Right renal pelvis (tissue), 4 donors: ENCODE measurements around the gene RAB5IF. TPM values are rescaled to one million over a fixed set of nuclear protein-coding genes. Genes with fewer than 3 reads are reported as not detected.
"Not testable (repeated sequence)": the region's sequence is repeated elsewhere in the genome, so short reads cannot be mapped to it uniquely, and the experiment has no call there.

Experiments used
- DNase-seq, 4 donors: peaks; one replicate each; pipeline ENCODE4 v3.0.0-alpha.2; 2013; ENCODE audit warnings: low read depth in 4 of 4, low spot score in 3 of 4, missing footprints in 1 of 4
- polyA plus RNA-seq, 4 donors: library from polyadenylated mRNA; unstranded; fragments of 120-200 nt; gene quantifications; one replicate each; pipeline ENCODE4 v1.2.1, GENCODE V29; 2013; ENCODE audit not compliant: insufficient read length in 4 of 4

RAB5IF gene
- polyA plus RNA-seq, 4 donors = 58.2 to 71.8 (median 65.0) TPM

DNA sequence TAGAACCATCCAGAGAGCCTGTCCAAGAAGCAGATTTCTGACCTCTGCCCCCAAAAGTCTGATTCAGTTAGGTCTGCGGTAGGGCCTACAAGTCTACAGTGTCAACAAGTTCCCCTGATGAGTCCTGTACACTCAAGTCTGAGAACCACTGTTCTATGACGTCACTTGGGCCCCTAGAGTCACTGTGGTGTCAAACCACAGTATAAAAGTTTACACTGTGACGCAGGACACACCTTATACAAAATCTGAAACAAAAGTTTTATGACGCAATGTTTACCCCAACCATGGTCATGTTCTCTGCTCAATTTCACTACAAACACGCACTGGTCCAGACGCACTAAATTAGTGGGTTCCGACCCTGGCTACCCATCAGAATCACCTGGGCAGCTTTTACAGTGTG is 22.5 kb downstream of the RAB5IF start:
- no peak for DNase-seq

DNA sequence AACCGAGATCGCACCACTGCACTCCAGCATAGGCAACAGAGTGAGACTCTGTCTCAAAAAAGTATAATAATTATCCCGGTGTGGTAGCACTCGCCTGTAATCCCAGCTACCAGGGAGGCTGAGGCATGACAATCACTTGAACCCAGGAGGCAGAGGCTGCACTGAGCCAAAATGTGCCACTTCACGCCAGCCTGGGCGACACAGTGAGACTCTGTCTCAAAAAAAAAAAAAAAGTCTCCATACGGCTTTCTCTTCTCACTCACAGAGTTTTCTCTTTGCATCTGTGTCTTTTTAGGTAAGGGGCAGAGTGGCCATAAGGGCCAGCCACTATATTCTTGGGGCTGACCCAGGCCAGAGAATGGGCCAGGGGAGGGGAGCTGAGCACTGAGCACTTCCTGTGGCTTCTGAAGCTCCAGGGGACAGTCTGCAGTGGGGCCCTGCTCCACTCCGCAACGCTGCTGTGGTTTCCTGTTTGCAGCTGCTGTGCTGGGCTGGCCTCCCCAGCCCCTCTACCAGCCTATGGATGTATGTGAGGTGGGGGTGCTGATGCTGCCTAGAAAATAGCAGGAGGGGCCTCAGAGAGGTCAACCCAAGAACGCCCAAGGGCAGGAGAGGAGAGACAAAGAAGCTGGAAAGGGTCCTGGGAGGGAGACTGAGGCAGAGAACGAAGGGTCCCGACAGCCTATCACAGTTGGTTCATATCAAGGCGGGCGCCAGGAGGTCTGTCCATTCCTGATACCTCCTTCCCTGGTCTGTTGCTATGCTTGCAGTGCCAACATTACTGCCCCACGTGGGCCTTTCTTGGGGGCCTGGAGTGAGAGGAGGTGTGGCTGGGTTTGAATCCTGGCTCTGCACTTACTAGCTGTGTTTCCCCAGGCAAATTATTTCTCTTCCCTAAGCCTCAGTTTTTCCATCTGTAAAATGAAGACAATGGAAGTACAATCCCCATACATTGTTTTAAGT is 24.4 kb downstream of the RAB5IF start:
- no peak for DNase-seq

DNA sequence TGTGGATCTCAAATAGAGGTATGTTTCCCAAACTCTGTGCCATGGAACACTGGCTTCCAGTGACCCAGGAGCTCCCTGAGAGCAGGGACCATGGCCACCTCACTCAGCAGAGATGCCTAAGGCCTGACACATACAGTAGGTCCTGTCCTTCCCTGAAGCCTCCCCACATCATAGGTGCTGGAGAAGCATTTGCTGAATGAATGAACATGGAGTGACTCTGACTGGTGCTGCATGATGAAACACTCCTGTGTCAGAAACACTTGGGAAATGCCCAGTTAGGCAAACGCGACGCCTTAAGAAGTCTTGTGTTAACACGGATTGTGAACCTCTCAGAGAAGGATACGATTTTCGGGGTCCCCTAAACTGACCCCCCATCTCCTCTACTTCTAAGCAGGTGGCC is 26.1 kb downstream of the RAB5IF start:
- no peak for DNase-seq

DNA sequence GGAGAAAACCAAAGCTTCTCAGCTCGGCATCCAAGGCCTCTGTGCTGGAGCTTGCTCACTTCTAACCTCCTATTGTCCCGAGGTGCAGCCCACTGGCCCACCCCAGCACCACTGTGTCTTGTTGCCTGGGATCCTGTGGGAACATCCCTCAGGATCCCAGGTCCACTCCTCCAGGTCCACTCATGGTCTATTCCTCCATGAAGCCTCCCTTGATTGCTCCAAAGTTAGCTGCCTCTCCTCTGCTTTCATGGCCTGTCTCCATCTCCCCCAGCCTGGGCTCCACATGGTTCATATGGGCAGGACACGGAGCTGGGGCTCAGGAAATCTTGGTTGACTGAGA is 26.5 kb downstream of the RAB5IF start:
- DNase-seq = no peak

DNA sequence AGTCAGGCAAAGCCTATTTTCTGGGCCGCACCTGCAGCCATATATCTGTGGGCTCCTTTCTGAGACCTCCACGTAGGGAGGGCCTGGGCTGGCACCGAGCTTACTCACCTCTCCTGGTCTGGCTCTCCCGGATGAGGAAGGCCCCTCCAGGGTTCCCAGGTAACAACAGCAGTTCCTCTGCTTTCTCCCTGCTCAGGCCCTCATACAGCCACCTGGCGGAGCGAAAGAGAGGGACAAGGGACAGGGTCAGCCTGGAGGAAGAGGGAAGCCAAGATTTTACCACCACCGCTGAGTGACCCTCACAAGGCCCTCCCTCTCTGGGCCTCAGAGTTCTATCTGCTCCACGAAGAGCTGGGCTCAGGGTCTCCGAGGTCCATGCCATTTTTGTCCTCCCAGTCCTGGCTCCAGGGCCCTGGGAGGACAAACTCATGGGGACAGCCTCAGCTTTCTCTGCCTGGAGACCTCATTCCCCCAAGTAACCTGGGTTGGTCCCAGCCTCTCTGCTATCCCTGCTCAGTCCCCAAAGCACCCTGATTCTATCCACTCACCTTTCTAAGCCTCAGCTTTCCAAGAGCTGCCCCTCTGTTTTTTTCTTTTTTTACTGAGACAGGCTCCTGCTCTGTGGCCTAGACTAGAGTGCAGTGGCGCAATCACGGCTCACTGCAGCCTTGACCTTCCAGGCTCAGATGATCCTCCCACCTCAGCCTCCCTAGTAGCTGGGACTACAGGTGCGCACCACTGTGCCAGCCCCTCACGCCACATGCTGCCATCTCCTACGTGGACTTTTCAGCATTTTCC is 27.1 kb downstream of the RAB5IF start:
- DNase-seq = no peak

DNA sequence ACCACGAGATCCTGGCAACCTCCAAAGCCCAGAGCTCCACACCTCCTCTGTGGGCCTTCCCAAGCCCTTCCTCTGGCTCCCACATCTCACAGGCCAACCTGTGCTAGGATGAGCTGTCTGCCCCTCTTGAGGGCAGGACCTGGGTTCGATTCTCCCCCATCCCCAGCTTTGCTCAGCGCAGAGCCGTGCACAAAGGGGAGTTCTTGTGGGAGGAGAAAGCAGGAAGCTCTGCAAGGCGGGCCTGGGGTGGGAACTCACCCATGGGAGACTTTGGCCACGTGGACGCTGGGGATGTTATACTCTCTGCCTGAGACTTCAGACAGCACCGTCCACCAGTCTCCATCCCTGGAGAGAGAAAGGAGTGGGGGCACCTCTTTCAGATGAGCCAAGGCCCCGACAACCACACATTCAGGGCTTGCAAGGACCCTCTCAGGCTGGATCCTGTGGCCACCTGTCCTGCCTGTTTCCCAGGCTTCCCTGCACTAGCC is 27.8 kb downstream of the RAB5IF start:
- no peak for DNase-seq

DNA sequence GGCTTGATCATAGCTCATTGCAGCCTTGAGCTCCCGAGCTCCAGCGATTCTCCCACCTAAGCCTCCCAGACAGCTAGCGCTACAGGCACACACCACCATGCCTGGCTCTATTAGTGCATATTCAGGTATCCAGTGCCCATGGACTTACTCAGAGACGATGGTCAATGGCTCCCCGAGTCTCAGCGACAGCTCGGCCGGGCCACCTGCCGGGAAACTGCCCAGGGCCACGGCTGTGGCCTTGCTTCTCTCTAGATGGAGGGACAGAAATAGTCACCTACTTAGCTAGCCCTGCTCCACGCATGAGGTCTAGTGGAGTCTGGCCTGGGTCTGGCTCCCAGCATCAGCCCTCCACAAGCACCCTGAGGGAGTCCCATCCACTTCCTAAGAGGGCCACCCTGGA is 28.8 kb downstream of the RAB5IF start:
- no peak for DNase-seq

DNA sequence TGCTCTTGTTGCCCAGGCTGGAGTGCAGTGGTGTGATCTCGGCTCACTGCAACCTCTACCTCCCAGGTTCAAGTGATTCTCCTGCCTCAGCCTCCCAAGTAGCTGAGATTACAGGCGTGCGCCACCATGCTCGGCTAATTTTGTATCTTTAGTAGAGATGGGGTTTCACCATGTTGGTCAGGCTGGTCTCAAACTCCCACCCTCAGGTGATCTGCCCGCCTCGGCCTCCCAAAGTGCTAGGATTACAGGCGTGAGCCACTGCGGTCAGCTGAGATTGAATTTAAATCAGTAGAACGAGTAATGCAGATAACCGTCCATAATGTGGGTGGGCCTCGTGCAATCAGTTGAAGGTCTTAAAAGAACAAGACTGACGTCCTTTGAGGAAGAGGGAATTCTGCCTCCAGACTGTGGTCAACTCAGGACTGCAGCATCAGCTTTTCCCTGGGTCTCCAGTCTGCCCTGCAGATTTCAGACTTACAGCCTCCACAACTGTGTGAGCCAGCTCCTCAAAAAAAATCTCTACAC is 33.4 kb downstream of the RAB5IF start:
- DNase-seq = not testable (repeated sequence)

DNA sequence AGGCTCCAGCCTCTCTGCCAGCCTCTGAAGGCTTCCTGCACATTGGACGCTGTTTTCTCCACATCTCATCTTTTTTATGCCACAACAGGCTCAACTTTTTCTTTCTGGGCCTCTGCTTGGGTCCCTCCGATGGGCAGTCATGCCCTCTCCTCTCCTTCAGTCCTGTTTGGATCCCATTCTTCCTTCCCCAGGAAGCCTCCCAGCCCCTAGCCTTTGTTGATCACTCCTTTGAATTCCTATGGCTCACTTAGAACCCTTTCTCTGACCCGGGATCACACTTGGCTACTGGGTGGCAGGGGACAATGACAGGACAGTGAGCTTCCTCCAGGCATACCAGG is 35.9 kb downstream of the RAB5IF start:
- no peak for DNase-seq

DNA sequence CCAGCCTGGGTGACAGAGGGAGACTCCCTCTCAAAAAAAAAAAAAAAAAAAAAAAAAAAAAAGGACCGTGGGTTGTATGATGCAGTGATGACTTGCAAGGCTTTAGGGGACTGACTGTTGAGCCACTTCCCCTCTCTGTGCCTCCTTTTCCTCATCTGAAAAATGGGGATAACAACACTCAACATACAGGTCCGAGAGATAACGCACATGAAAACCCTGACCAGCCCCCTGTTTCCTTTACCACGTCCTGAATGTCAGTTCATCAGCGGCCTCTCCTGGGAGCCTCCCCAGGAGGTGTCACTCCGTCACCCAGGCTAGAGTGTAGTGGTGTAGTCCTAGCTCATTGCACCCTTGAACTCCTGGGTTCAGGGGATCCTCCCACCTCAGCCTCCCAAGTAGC is 36.6 kb downstream of the RAB5IF start:
- no peak for DNase-seq

DNA sequence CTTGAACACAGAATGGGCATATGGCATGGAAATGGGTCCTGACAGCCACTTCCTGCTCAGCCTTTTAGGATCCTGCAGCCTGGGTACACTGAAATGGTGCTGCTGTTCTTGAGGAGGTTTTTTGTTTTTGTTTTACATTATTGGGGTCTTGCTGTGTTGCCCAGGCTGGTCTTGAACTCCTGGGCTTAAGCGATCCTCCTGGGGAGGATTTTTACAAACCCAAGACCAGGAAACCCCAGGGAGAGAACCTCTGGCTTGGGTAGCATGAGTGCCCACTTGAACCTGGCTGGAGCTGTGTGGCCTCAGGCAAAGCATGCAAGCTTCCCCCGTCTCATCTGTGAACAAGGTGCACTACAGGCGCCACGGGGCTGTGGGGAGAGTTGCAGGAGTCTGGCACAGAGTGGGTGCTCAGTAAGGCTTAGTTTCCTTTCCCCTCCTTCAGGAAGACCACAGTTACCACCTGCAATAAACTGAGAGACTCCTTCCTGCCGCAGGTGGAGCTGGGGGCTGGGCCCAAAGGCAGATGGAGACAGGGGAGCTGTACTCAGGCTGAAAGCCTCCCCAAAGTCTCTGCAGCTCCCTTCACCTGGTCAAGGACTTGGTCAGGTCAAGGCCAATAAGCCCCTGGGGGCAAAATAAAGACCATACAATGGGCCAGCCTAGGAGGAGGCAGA is 38.6 kb downstream of the RAB5IF start:
- no peak for DNase-seq

DNA sequence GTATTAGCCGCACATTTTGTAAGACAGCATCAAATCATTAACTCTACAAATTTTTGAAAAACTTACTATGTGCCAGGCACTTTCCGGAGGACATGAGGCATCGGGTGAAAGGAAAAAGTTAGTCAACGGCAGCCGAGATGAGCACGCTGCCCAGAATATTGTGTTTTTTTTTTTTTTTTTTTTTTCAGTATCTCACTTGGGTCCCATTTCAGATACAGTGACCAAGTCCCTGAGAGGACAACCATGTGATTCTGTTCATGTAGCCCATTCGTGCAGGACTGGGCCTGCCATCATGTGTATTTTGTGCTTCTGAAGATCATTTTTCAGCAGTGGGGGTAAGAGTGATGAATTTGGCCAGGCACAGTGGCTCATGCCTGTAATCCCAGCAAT is 39.1 kb downstream of the RAB5IF start:
- no peak for DNase-seq

DNA sequence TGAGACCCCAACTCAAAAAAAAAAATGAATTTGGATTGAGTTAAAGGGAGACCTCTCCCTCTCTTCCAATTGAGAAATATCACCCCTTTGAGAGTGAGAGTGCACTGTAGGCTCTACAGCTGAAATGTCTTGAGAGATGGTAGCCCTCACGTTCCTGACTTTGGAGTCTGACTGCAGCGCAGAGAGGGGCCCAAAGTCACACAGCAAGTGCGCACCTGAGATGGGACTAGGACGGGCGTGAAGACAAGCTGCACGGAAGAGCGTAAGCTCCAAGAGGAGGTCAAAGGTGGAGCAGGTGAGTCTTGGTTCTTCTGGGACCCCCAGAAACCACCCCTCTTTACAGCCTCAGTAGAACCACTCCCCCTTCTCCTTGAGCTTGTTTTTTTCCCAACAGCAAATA is 39.8 kb downstream of the RAB5IF start:
- DNase-seq = no peak

DNA sequence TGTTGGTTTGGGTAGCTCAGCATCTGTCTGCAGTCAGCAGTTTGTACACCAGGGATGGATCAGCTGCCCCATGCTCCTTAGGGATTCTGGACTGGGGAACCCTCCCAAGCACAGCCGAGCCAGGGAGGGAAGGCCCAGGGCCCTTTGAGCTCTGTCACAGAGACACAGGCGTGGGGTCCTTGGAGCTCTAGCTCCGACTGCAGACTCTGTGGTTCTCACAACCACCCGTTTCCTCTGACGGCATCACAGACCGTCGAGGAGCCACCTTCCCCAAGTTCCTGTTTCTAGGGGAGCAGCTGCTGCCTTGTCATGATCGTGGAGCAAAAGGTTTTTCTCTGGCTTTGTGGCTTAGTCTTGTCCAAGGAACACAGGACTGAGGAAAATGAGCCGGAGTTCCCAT is 40.4 kb downstream of the RAB5IF start, which contains the start of gene SLA2:
Gene SLA2 (minus strand): TSS at position 199 of the 400 bp plus-strand sequence. CDS start 4,861 bp downstream, outside the sequence.
- no peak for DNase-seq

DNA sequence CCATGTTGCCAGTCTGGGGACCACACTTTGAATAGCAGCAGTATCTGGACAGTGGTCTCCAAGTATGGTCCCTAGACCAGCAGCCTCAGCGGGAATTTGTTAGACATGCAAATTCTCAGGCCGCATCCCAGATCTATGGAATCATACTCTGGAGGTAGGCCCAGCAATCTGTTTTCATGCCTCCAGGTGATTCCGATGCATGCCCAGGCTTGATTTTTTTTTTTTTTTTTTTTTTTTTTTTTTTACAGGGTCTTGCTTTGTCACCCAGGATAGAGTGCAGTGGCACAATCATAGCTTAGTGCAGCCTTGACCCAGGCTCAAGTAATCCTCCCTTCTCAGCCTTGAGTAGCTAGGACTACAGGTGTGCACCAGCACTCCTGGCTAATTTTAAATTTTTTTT is 41.1 kb downstream of the RAB5IF start:
- DNase-seq = no peak

DNA sequence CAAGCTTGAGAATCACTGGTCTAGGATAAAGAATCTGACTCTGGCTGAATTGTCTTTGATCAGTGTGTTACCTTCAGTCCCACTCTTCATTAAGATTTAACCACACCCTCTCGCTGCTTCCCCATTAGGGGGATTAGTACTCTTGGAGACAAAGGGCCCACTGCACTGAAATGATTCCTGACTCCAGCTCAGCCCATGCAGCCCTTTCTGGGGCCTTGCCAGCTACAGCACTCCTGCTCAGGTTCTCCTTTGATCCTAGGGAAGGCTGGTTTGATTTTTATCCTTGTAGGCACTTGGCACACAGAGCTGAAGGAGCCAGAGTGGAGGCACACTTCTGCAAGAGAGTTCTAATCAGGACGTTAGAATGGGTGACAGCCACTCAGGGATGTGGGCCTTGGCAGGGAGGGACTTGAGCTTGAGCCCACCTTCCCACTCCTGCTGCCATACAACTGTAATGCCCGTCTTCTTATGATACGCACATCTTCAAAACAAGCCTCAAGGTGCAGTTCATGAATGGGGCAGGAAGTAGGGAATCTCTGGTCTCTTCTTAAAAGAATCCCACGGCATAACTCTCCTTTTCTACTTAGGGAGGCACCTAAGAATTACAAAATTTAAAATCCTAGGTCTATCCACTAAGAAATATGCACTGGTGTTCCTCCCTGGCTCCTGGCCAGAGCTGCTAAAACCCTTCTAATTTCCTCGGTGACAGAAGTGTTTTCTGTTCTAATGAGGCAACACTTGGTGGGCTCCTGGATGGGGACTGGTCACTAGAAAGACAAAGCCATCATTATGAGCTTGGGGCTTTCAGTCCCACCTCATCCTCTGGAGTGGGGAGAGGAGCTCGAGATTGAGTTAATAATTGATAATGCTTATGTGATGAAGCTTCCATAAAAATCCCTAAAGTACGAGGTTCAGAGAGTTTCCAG is 41.9 kb downstream of the RAB5IF start:
- DNase-seq = no peak

DNA sequence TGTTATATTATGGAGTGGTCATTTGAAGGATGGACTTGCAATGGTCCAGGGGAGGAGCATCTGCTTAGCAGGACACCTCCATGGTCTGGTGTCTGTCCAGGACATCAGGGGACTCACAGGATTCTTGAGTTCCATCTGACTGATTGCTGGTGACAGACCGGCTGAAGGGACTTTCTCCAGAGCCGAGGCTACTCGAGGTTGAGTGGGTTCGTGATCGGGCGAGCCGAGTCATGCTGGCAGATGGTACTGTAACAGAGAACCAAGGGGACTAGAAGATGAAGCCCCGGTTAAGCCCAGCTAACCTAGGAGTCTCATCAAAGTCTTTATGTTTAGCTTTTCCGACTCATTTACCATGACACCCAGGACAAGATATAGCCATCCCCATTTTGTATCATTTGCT is 47.9 kb downstream of the RAB5IF start:
- DNase-seq = no peak

DNA sequence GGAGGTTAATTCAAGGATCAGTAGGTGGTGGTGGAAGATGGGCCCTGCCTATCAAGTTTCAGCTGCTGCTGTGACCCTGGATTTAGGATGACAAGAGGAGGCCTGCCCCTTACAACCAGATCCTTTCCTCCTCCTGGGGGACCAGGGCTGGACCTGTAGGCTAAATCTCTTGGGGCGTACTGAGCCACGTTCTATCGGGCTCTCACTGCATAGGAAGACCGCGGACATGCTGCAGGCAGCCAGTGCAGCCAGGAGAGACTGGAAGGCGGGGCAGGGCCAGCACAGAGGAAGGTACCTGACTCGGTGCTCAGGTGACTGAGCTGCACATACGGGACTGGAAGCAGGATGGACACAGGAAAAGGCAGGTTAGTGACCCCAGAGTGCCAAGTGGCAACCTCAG is 48.9 kb downstream of the RAB5IF start:
- no peak for DNase-seq

DNA sequence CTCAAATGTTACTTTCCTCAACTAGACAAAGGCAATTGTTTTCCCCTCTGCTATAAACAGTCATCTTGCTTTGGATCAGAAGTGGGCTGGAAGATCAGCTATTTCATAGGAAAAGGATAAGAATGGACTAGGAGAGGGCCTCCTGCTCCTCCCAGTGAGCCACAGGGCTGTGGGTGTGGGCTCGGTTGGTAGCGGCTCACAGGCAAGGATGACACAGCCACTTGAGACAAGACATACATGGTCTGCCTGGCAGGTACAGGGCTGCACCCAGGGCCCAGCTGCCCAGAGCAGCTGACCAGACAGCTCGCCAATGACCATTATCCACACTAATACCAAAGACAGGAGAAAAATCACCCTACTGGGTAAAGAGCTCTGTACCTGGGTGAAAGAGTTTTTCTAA is 49.4 kb downstream of the RAB5IF start:
- no peak for DNase-seq

DNA sequence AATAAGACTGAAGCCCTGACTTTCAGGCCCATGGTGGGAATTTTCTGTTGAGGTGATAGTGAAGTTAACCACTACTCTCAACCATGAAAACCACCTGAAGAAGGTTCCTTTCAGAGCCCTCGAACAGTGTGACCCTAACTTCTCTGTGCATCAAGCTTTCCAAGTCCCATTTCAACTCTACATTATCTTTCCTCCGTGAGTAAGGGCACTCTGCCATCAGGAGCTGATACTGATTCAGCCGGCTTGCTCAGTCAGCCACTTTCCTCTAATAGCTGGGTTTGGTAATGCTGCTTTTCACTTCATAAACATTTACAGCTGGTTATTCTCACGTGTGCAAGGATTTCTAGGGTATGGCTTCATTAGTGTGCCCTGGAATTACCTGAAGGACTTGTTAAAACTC is 51.2 kb downstream of the RAB5IF start:
- DNase-seq = no peak
